ENCODE results near the gene RAB6B.

RAB6B gene

DNA sequence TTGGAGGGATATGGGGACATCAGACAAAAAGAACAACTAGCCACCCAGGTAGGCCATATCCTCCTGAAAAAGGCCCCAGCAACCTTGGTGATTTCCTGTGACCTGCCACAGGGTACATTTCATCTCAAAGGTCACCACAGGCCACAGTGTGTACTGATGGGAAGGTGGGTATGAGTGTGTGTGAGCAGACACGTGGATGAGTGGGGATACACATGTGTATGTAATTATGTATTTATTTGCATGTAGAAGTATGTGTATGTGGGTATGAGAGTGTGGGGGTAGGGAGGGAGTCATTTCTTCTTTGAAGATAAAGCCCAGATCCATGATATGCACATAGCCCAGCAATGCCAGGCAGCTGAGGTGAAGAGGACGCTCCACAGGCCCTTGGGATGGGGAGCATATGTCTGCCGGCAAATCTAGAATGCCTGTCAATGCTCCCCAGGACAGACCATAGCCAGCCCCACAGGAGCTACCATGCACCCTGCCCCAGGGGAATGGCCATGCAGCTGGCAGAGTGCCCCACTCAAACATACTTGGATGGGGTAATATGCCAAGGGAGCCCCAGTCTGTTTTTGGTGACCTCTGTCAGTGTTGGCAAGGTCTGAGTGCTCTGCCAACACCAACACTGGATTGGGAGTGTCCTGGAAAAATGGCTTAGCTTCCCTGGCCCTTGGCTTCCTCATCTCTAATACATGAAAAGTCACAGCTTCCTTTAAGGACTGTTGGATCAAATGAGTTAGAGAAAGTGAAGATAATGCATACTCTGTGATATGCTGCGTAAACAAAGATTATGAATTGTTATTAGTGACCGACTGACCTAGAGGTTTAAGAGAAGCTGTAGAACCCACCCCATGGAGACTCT, 42.4 kb downstream of the RAB6B start:
- no peak for DNase-seq (ENCODE audit: low read depth)
- no peak overlapping the region for H3K4me3 ChIP-seq (ENCODE audit: low read length)
- TF ChIP-seq, protein P1, sequence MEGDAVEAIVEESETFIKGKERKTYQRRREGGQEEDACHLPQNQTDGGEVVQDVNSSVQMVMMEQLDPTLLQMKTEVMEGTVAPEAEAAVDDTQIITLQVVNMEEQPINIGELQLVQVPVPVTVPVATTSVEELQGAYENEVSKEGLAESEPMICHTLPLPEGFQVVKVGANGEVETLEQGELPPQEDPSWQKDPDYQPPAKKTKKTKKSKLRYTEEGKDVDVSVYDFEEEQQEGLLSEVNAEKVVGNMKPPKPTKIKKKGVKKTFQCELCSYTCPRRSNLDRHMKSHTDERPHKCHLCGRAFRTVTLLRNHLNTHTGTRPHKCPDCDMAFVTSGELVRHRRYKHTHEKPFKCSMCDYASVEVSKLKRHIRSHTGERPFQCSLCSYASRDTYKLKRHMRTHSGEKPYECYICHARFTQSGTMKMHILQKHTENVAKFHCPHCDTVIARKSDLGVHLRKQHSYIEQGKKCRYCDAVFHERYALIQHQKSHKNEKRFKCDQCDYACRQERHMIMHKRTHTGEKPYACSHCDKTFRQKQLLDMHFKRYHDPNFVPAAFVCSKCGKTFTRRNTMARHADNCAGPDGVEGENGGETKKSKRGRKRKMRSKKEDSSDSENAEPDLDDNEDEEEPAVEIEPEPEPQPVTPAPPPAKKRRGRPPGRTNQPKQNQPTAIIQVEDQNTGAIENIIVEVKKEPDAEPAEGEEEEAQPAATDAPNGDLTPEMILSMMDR (IDR thresholded peaks at IDR 0.05; ENCODE audit: insufficient read depth, low read depth, low read length, missing control alignments) = no peak

DNA sequence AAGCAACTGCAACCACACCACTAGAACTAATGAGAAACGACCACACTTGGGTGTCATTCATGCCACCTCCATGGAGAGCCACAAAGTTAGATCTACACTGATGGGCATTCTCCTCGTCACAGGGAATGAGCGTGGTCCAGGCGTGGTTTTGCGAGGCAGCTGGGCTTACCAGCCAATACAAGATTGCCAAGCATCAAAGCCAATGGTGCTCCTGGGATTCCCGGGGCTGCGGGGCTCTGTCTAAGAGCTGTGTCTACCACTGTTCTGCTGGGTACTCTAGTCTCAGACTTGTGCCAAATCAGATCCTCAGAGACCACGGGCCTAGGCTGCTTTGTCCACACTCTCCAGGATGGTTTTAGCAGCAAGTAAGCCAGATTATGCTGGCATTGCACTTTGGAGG, 43.8 kb downstream of the RAB6B start:
- TF ChIP-seq, protein P1 (IDR thresholded peaks at IDR 0.05; ENCODE audit: insufficient read depth, low read depth, low read length, missing control alignments) = no peak
- no peak overlapping the region for H3K4me3 ChIP-seq (ENCODE audit: low read length)
- DNase-seq (ENCODE audit: low read depth) = no peak

DNA sequence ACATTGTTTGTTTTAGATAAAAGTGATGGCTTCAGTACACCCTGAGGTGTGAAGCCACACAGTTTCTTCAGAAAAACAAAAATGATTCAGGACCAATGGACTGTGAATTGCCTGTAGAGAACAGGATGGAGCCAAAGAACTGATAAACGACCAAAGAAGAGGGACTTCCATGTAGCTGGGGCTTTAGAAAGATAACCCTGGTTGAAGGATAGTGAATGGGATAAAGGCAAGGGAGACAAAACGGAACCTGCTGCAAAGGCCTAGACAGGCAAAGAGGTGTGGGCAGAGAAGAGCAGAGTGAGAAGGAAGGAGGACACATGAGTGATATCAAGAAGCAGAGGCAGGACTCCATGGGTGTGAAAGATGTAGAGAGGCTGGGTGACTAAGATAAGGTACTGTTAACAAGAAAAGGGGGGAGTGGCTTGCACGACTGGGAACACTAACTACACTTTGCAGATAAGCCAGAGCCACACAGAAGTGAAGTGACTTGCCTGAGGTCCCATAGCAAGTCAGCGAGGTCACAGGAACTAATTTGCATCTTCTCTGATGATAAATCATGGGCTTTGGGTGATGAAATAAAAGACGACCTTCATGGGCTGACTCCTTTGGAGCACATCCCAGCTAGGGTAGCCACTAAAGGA, 44.3 kb downstream of the RAB6B start:
- TF ChIP-seq, protein P1 (IDR thresholded peaks at IDR 0.05; ENCODE audit: insufficient read depth, low read depth, low read length, missing control alignments) = no peak
- no peak overlapping the region for H3K4me3 ChIP-seq (ENCODE audit: low read length)
- DNase-seq (ENCODE audit: low read depth) = no peak

DNA sequence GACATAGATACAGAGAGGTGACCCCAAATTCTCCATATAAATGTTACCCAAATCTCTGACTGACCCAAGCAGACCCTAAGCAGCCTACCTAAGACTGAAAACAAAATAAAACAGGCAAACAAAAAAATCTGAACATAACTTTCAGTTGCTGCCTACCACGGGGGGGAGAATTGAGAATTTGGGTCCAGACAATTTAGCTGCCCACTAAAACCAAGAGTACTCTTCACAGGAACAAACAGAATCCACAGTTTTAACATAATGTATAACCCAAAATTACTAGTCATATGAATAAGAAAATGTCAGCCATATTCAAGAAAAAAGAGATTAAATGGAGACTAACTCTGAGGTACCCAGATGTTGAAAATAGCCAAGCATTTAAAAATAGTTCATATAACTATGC, 45.6 kb downstream of the RAB6B start:
- no peak overlapping the region for H3K4me3 ChIP-seq (ENCODE audit: low read length)
- no peak for DNase-seq (ENCODE audit: low read depth)
- TF ChIP-seq, protein P1 (IDR thresholded peaks at IDR 0.05; ENCODE audit: insufficient read depth, low read depth, low read length, missing control alignments) = no peak

DNA sequence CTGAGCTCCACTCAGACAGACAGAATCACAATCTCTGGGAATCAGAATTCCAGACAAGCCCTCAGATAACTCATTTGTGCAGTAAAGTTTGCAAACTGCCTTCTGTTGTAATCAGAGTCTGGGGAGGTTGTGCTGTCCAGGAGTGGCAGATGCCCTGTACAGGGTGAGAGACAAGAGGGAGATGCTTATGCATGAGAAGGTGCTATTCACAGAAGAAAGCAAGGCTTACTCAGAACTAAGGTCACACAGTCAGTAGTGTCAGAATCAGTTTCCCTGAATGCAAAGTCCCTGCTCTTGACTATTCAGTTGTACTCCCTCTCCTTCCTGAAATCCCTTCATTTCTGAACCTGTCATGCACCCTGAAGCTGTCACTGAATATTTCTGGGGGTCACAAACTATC, 46.3 kb downstream of the RAB6B start:
- TF ChIP-seq, protein P1 (IDR thresholded peaks at IDR 0.05; ENCODE audit: insufficient read depth, low read depth, low read length, missing control alignments) = no peak
- H3K4me3 ChIP-seq (ENCODE audit: low read length) = no peak overlapping the region
- DNase-seq (ENCODE audit: low read depth) = peak; percentile 2

DNA sequence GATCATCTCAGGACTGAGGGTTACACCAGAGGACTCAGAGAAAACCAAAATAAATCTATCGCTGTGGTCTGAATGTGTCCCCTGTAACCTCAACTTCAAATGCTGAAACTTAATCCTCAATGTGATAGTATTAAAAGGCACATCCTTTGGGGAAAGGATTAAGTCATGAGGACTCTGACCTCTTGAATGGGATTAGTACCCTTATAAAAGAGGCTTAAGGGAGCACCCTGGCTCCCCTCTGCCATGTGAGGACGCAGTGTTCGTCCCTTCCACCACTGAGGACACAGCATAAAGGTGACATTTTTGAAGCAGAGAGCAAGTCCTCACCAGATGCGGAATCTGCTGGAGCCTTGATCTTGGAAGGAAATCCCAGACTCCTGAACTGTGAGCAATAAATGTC, 50.6 kb downstream of the RAB6B start:
- H3K4me3 ChIP-seq (ENCODE audit: low read length) = no peak overlapping the region
- DNase-seq (ENCODE audit: low read depth) = no peak
- TF ChIP-seq, protein P1 (IDR thresholded peaks at IDR 0.05; ENCODE audit: insufficient read depth, low read depth, low read length, missing control alignments) = no peak
